ENCODE data around the gene URM1. TPM values are rescaled to one million over a fixed set of nuclear protein-coding genes. Genes with fewer than 3 reads are reported as not detected.

The URM1 gene
- total and polyA plus RNA-seq, 10 of the 15 experiments (the other 5 are each of a cell fraction or from before 2014, with no cell fraction given), result 7.9 to 75.8 (median 63.7) TPM

DNA sequence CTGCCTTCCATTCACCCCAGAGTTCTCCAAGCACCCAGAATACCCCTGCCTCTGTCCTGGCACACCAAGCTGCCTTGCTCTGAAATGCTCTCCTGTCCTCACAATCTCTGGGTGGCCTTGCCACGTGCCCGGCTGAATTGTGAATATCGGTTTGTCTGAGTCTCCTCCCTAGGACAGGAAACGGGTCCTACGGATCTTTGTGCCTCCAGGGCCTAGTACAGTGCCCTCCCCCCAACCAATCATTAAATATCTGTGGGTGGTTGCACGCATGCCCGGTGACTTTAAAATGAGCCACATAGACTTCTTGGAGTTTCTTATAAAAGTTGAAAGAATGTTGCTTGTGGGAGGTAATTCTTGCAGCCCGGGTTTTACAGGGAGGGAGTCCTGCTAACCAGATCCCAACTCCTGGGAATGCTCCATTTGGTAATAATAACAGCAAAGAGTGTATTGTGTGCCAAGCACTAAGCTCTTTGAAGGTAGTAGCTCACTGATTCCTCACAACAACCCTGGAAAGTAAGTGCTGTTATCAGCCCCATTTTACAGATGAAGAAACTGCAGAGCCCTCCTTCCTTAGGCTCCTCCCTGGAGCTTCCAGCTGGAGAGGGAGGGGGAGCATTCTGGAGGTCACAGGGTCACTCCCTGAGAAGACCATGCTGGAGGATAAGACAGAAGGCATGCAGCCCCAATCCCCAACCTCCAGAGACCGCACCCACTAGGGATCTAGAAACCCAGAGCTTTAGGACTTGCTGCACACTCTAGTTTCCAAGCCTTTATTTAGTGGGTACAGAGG is 23.4 kb downstream of the URM1 start:
- FAIRE-seq, result no peak
- ATAC-seq, result no peak
- H2AFZ ChIP-seq (ENCODE audit: control insufficient read depth, low read depth, low read length), result no peak overlapping the region
- intact Hi-C loops (cut with micrococcal nuclease; ENCODE audit: unreplicated experiment) (no loop called here), in situ Hi-C loops (cut with MboI) (no loop called here)
- no peak overlapping the region for H3K9ac ChIP-seq (ENCODE audit: control insufficient read depth, insufficient read depth, low read length)
- POLR2A ChIA-PET, result no interaction called here
- H3K36me3 ChIP-seq (ENCODE audit: control insufficient read depth in 2 of 2, insufficient read depth in 2 of 2, low read length in 1 of 2), result peaks cover 0 to 8% of the 10 kb centered on the region in 2 experiments; a peak in 2 of 4 replicates
- no TSS peak for BruUV-seq (replicated peaks)
- RAD21 ChIA-PET (ENCODE audit: unreplicated experiment), result no interaction called here
- H3K9me3 ChIP-seq (replicated peaks; ENCODE audit: control insufficient read depth, insufficient read depth, low read length), result no peaks in the 10 kb centered on the region
- no peaks in the 10 kb centered on the region; a peak in 1 of 4 replicates for H3K27me3 ChIP-seq (replicated peaks in 1 of 2; ENCODE audit: control insufficient read depth in 2 of 2, insufficient read depth in 2 of 2, low read length in 1 of 2)
- no peak overlapping the region for H3K4me3 ChIP-seq
- no peak for DNase-seq (ENCODE audit: low read depth, low spot score)
- no peak overlapping the region for H3K27ac ChIP-seq (ENCODE audit: control insufficient read depth, insufficient read depth)
- TF ChIP-seq SREBF2 (IDR thresholded peaks at IDR 0.05; ENCODE audit: low read length), result no peak
- TF ChIP-seq PAX8 (IDR thresholded peaks at IDR 0.05), result no peak
- no peak for TF ChIP-seq MTA2 (IDR thresholded peaks at IDR 0.05; ENCODE audit: low read depth)
- no peak for TF ChIP-seq YY1 (IDR thresholded peaks at IDR 0.05; ENCODE audit: low read depth, low read length)
- no peak for TF ChIP-seq MXI1 (IDR thresholded peaks at IDR 0.05; ENCODE audit: low read depth, low read length)
- TF ChIP-seq POLR2AphosphoS2 (IDR thresholded peaks at IDR 0.05; ENCODE audit: low read depth, low read length), result no peak
- TF ChIP-seq RCOR1 (conservative IDR thresholded peaks at IDR 0.05; ENCODE audit: low read depth, low read length), result no peak
- no peak for TF ChIP-seq ZNF24 (IDR thresholded peaks at IDR 0.05)
- TF ChIP-seq TCF3 (IDR thresholded peaks at IDR 0.05; ENCODE audit: borderline replicate concordance, insufficient read depth, low read depth, low read length), result no peak
- TF ChIP-seq IKZF2 (IDR thresholded peaks at IDR 0.05), result no peak
- no peak for TF ChIP-seq NBN (IDR thresholded peaks at IDR 0.05)
- TF ChIP-seq CHD1 (IDR thresholded peaks at IDR 0.05; ENCODE audit: low read depth, low read length), result no peak
- no peaks in the 10 kb centered on the region for H3K4me1 ChIP-seq (ENCODE audit: control insufficient read depth, insufficient read depth, low read length)
- H3K4me2 ChIP-seq (ENCODE audit: control insufficient read depth, insufficient read depth), result no peak overlapping the region
- CTCF ChIA-PET, result no interaction called here
- no peaks in the 10 kb centered on the region for H4K20me1 ChIP-seq (ENCODE audit: control insufficient read depth, insufficient read depth)
- WGBS (ENCODE audit: insufficient coverage, insufficient replicate concordance, low lambda C conversion rate, missing lambda C conversion rate), result 54% methylated on average over 9 of the region's 9 CpGs
- H3K79me2 ChIP-seq (ENCODE audit: control insufficient read depth, insufficient read depth, low read length), result no peaks in the 10 kb centered on the region
- SMC1A ChIA-PET (ENCODE audit: uncharacterized antibody, unreplicated experiment), result no interaction called here

Data from GM12878 (cell line).